Spleen (tissue), 11 donors: ENCODE data around the gene L3MBTL1. TPM values are rescaled to one million over a fixed set of nuclear protein-coding genes. Genes with fewer than 3 reads are reported as not detected.

Experiments
- DNase-seq: peaks from one replicate; pipeline ENCODE4 v3.0.0-alpha.2; 2020
- H3K27ac ChIP-seq, 8 donors: fragments of 200-600 bp; sonication (generic) in 7 of 8; 1 replicate in 4 of 8; 2 replicates in 4 of 8; pipeline versions ENCODE4 v1.5.0 to v1.8.0; 2016 to 2021; ENCODE audit warnings: inconsistent platforms in 4 of 8, mild to moderate bottlenecking in 4 of 8, moderate library complexity in 1 of 8
- H3K27me3 ChIP-seq, 7 donors: fragments of 200-600 bp; sonication (generic) in 6 of 7; replicated peaks in 1 of 7; 1 replicate in 4 of 7; 2 replicates in 3 of 7; pipeline versions ENCODE4 v1.5.0 to v1.8.0; 2016 to 2021; ENCODE audit warnings: inconsistent platforms in 3 of 7, mild to moderate bottlenecking in 1 of 7
- H3K36me3 ChIP-seq, 6 donors: fragments of 200-600 bp; sonication (generic) in 5 of 6; 1 replicate in 4 of 6; 2 replicates in 2 of 6; pipeline versions ENCODE4 v1.5.0 to v1.8.0; 2016 to 2021; ENCODE audit warnings: inconsistent platforms in 2 of 6
- H3K4me1 ChIP-seq, 6 donors: fragments of 200-600 bp; sonication (generic) in 5 of 6; 1 replicate in 3 of 6; 2 replicates in 3 of 6; pipeline versions ENCODE4 v1.5.0 to v1.8.0; 2016 to 2021; ENCODE audit warnings: inconsistent platforms in 3 of 6
- H3K4me3 ChIP-seq, 8 donors: fragments of 200-600 bp; sonication (generic) in 7 of 8; 1 replicate in 4 of 8; 2 replicates in 4 of 8; pipeline versions ENCODE4 v1.5.0 to v1.8.0; 2016 to 2021; ENCODE audit warnings: inconsistent platforms in 4 of 8, mild to moderate bottlenecking in 4 of 8, moderate library complexity in 2 of 8
- H3K9me3 ChIP-seq, 8 donors: fragments of 200-600 bp; sonication (generic) in 7 of 8; 1 replicate in 4 of 8; 2 replicates in 4 of 8; pipeline versions ENCODE4 v1.5.0 to v1.8.0; 2016 to 2021; ENCODE audit warnings: inconsistent platforms in 4 of 8
- POLR2A ChIP-seq, 3 donors: fragments of 450-650 bp; IDR thresholded peaks; one replicate each; pipeline ENCODE4 v1.5.1; 2017; ENCODE audit warnings: antibody characterized with exemption in 3 of 3, mild to moderate bottlenecking in 1 of 3
- POLR2AphosphoS5 ChIP-seq, 3 donors: sonication (generic); formaldehyde crosslinking; IDR thresholded peaks; one replicate each; pipeline ENCODE4 v1.5.1; 2017; ENCODE audit warnings: antibody characterized with exemption in 3 of 3
- WGBS, 5 donors: extraction: QIAGEN DNeasy Blood & Tissue Kit in 3 of 5; methylation state at CpG; one replicate each; pipeline versions ENCODE4 v1.1.5 to v1.1.7; 2013 to 2018; 5-methylcytosine and 5-hydroxymethylcytosine counted together
- intact Hi-C: fragments of 100-400 bp; cut with DNase I; formaldehyde crosslinking; loops from one replicate; pipeline ENCODE4 v1.15.0; 2023; ENCODE audit warnings: low total_unique reads
- polyA plus RNA-seq, 3 donors: library from polyadenylated mRNA; stranded (reverse); fragments of 200-250 nt; gene quantifications; one replicate each; pipeline ENCODE4 v1.2.1, GENCODE V29; 2013
- total RNA-seq, 7 donors: library from RNA; depleted of rRNA in 3 of 7; stranded (reverse); fragments of >200 nt in 3 of 7; fragmentation: NEBNext Ultra II Directional in 4 of 7; extraction: Animal tissue kit (Norgen Biotek cat#: 25700) in 4 of 7; gene quantifications; one replicate each; pipeline versions ENCODE4 v1.1.0 to v1.2.1, GENCODE V29; 2016 to 2021
- TF ChIP-seq, protein P1 (sequence below), 11 experiments: fragments of 200-600 bp in 7 of 11; fragments of 450-650 bp in 4 of 11; sonication (generic) in 4 of 11; IDR thresholded peaks in 8 of 11; conservative IDR thresholded peaks in 3 of 11; 1 replicate in 7 of 11; 2 replicates in 4 of 11; pipeline versions ENCODE4 v1.4.0 to v1.8.0; 2016 to 2021; ENCODE audit warnings: antibody characterized with exemption in 11 of 11, inconsistent platforms in 4 of 11, mild to moderate bottlenecking in 1 of 11
- donor health status: healthy with polysubstance abuse.
- donor health status: DM: no; HTN: no; CAD: no; lungs with moderate emphysema.
- donor health status: DM: no; HTN: no; CAD: no.
- donor health status: Bipolar disorder and iron deficiency.
- donor health status: healthy.
- donor health status: DM: no; HTN: no; CAD: no.
- donor health status: DM: yes; HTN: yes; CAD: no.

L3MBTL1 gene
- total and polyA plus RNA-seq, 10 donors, result 3.1 to 19.1 (median 14.1) TPM

- intact Hi-C loops, result no loop called here
- 93 to 95% (median 94%) methylated on average over 23 of the region's 23 CpGs for WGBS, 5 donors
- peaks cover 7 to 65% (median 59%) of the 10 kb centered on the region in 6 donors for H3K36me3 ChIP-seq
- peaks cover 16 to 67% (median 39%) of the 10 kb centered on the region in 6 donors for H3K4me1 ChIP-seq
- no peaks in the 10 kb centered on the region for H3K27me3 ChIP-seq
- H3K9me3 ChIP-seq, result no peaks in the 10 kb centered on the region
- no peak overlapping the region for H3K27ac ChIP-seq
- TF ChIP-seq POLR2AphosphoS5 (IDR thresholded peaks at IDR 0.05) (no peak), POLR2A (IDR thresholded peaks at IDR 0.05) (no peak)
- TF ChIP-seq, protein P1, sequence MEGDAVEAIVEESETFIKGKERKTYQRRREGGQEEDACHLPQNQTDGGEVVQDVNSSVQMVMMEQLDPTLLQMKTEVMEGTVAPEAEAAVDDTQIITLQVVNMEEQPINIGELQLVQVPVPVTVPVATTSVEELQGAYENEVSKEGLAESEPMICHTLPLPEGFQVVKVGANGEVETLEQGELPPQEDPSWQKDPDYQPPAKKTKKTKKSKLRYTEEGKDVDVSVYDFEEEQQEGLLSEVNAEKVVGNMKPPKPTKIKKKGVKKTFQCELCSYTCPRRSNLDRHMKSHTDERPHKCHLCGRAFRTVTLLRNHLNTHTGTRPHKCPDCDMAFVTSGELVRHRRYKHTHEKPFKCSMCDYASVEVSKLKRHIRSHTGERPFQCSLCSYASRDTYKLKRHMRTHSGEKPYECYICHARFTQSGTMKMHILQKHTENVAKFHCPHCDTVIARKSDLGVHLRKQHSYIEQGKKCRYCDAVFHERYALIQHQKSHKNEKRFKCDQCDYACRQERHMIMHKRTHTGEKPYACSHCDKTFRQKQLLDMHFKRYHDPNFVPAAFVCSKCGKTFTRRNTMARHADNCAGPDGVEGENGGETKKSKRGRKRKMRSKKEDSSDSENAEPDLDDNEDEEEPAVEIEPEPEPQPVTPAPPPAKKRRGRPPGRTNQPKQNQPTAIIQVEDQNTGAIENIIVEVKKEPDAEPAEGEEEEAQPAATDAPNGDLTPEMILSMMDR (IDR thresholded peaks at IDR 0.05 in 8 of 11, conservative IDR thresholded peaks at IDR 0.05 in 3 of 11), result no peak
- DNase-seq, result no peak
- no peak overlapping the region for H3K4me3 ChIP-seq
Observed at GRCh38 chr20:43460172-43460829, 47.2 kb upstream of the L3MBTL1 start.

GRCh38 chr20:43460830-43461200 is 46.7 kb upstream of the L3MBTL1 start:
- 91 to 94% (median 92%) methylated on average over 10 of the region's 10 CpGs for WGBS, 5 donors
- H3K36me3 ChIP-seq, result peaks cover 7 to 70% (median 64%) of the 10 kb centered on the region in 6 donors
- intact Hi-C loops, result no loop called here

GRCh38 chr20:43461894-43462659 is 45.4 kb upstream of the L3MBTL1 start:
- 92 to 97% (median 93%) methylated on average over 3 of the region's 3 CpGs for WGBS, 5 donors
- no peak for DNase-seq

More at GRCh38 chr20:43460830-43461200, 46.7 kb upstream of the L3MBTL1 start:
- TF ChIP-seq, protein P1 (IDR thresholded peaks at IDR 0.05 in 8 of 11, conservative IDR thresholded peaks at IDR 0.05 in 3 of 11), result no peak
- TF ChIP-seq POLR2AphosphoS5 (IDR thresholded peaks at IDR 0.05) (no peak), POLR2A (IDR thresholded peaks at IDR 0.05) (no peak)
- Histone ChIP-seq H3K4me3 (no peak overlapping the region), H3K27me3 (no peaks in the 10 kb centered on the region), H3K9me3 (no peaks in the 10 kb centered on the region), H3K27ac (no peak overlapping the region), H3K4me1 (peaks cover 16 to 67% (median 39%) of the 10 kb centered on the region in 6 donors)
- DNase-seq, result no peak

More at GRCh38 chr20:43461894-43462659, 45.4 kb upstream of the L3MBTL1 start:
- intact Hi-C loops, result no loop called here
- Histone ChIP-seq H3K4me3 (no peak overlapping the region), H3K9me3 (no peaks in the 10 kb centered on the region), H3K27ac (no peak overlapping the region), H3K36me3 (peaks cover 7 to 83% (median 73%) of the 10 kb centered on the region in 6 donors), H3K4me1 (peaks cover 16 to 62% (median 31%) of the 10 kb centered on the region in 6 donors), H3K27me3 (no peaks in the 10 kb centered on the region)
- TF ChIP-seq, protein P1 (IDR thresholded peaks at IDR 0.05 in 8 of 11, conservative IDR thresholded peaks at IDR 0.05 in 3 of 11), result no peak
- TF ChIP-seq POLR2A (IDR thresholded peaks at IDR 0.05), result no peak
- no peak for TF ChIP-seq POLR2AphosphoS5 (IDR thresholded peaks at IDR 0.05)
